Measurements from ENCODE around the gene ZNF41. TPM values are rescaled to one million over a fixed set of nuclear protein-coding genes. Genes with fewer than 3 reads are reported as not detected.

Gene ZNF41
- total RNA-seq, 1 experiment from 2014 or later, result 2.5 TPM

DNA sequence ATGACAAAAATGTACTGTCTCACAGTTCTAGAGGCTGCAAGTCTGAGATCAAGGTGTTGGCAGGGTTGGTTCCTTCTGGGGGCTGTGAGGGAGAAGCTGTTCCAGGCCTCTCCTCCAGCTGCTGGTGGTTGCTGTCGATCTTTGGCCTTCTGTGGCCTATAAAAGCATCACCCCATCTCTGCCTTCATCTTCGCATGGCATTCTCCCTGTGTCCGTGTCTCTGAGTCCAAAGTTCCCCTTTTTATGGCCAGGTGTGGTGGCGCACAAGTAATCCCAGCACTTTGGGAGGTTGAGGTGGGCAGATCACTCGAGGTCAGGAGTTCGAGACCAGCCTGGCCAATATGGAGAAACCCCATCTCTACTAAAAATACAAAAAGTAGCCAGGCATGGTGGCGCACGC lies 46.5 kb upstream of the ZNF41 start:
- Mint-ChIP-seq H3K36me3 (ENCODE audit: insufficient read depth in 1 of 3, low read depth in 3 of 3) (peaks cover 0 to 6% (median 4%) of the 10 kb centered on the region in 3 experiments; a peak in 3 of 7 replicates), H3K9me3 (peaks cover 66 to 68% of the 10 kb centered on the region in 2 experiments), H3K4me1 (peaks cover 0 to 2% of the 10 kb centered on the region in 2 experiments; a peak in 2 of 4 replicates), H3K27me3 (ENCODE audit: low read depth) (no peaks in the 10 kb centered on the region; the same call in 1 of the 2 replicates), H3K4me3 (no peak overlapping the region), H3K27ac (no peak overlapping the region)
- Histone ChIP-seq H2BK15ac (ENCODE audit: low read depth, low read length) (no peak overlapping the region), H3K23ac (ENCODE audit: insufficient read length, low read depth, low read length) (no peak overlapping the region), H2BK120ac (ENCODE audit: low read depth, low read length, poor library complexity, severe bottlenecking) (no peak overlapping the region), H4K20me1 (ENCODE audit: control insufficient read depth, insufficient read depth, insufficient read length) (no peaks in the 10 kb centered on the region), H3K18ac (ENCODE audit: insufficient read length, low read depth, low read length) (no peak overlapping the region), H3K27me3 (ENCODE audit: insufficient read depth, low read length) (no peaks in the 10 kb centered on the region), H4K5ac (ENCODE audit: insufficient read length, low read depth, low read length) (no peak overlapping the region), H3K23me2 (ENCODE audit: insufficient read length, low read depth, low read length, poor library complexity, severe bottlenecking) (no peaks in the 10 kb centered on the region), H4K8ac (replicated peaks; ENCODE audit: insufficient read length, low read depth, low read length) (no peak overlapping the region), H4K91ac (ENCODE audit: insufficient read length, low read depth, low read length) (no peak overlapping the region), H3K14ac (ENCODE audit: insufficient read depth, low read length) (no peak overlapping the region), H2BK12ac (ENCODE audit: insufficient read length, low read depth, low read length) (no peak overlapping the region), H3K79me1 (ENCODE audit: insufficient read depth, low read depth, low read length, poor library complexity, severe bottlenecking) (no peaks in the 10 kb centered on the region), H3K79me2 (ENCODE audit: insufficient read depth, low read length) (no peaks in the 10 kb centered on the region), H2AK5ac (ENCODE audit: insufficient read length, low read length) (no peak overlapping the region), H2BK5ac (ENCODE audit: insufficient read length, low read length) (no peak overlapping the region), H2BK20ac (ENCODE audit: low read depth, low read length, poor library complexity, severe bottlenecking) (no peak overlapping the region), H2AFZ (ENCODE audit: low read length) (no peak overlapping the region), H3T11ph (ENCODE audit: low read length) (no peak overlapping the region), H3K4ac (ENCODE audit: low read depth, low read length) (no peak overlapping the region), H3K9me3 (ENCODE audit: control insufficient read depth, low read depth, low read length) (peaks cover 20% of the 10 kb centered on the region), H3K4me2 (ENCODE audit: insufficient read depth, insufficient read length, low read length) (no peak overlapping the region), H3K4me1 (ENCODE audit: insufficient read depth, low read length) (no peaks in the 10 kb centered on the region), H3K9ac (ENCODE audit: extremely low read depth, insufficient read length, low read length) (no peak overlapping the region), H3K27ac (ENCODE audit: insufficient read length, low read depth, low read length) (no peak overlapping the region), H3K56ac (ENCODE audit: insufficient read length, low read depth, low read length) (no peak overlapping the region)
- TF ChIP-seq, protein P1, sequence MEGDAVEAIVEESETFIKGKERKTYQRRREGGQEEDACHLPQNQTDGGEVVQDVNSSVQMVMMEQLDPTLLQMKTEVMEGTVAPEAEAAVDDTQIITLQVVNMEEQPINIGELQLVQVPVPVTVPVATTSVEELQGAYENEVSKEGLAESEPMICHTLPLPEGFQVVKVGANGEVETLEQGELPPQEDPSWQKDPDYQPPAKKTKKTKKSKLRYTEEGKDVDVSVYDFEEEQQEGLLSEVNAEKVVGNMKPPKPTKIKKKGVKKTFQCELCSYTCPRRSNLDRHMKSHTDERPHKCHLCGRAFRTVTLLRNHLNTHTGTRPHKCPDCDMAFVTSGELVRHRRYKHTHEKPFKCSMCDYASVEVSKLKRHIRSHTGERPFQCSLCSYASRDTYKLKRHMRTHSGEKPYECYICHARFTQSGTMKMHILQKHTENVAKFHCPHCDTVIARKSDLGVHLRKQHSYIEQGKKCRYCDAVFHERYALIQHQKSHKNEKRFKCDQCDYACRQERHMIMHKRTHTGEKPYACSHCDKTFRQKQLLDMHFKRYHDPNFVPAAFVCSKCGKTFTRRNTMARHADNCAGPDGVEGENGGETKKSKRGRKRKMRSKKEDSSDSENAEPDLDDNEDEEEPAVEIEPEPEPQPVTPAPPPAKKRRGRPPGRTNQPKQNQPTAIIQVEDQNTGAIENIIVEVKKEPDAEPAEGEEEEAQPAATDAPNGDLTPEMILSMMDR (conservative IDR thresholded peaks at IDR 0.05), result no peak
- no peak for DNase-seq
- WGBS (ENCODE audit: extremely low coverage, insufficient read length, low lambda C conversion rate), result no CpG with 5 or more reads among the region's 8 CpGs
